ENCODE results near the gene TMTC3.

TMTC3 gene

DNA sequence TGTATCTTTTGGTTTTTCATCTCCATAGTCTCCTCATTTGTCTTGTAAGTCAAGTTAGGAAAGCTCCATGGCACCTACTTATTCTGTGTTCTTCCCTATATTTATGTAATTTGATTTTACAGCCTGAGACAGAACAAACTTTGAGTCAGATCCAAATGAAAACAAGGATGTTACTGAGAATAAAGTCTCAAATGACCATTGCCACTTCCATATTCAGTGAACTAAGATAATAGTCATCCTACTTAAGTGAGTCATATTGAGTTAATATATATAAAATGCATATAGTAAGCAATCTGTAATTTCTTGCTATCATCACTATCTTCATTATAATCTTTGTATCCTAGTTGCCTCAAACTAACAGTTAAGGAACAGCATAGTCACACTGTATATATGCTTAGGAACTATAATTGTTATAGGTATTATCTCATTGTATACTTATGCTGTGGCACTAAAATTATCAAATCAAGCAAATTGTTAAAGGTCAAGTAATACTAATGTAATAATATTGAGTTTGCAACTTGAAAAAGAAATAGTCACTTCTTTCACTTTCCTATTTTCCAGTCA lies 30.8 kb downstream of the TMTC3 start:
- TF ChIP-seq, protein P1, sequence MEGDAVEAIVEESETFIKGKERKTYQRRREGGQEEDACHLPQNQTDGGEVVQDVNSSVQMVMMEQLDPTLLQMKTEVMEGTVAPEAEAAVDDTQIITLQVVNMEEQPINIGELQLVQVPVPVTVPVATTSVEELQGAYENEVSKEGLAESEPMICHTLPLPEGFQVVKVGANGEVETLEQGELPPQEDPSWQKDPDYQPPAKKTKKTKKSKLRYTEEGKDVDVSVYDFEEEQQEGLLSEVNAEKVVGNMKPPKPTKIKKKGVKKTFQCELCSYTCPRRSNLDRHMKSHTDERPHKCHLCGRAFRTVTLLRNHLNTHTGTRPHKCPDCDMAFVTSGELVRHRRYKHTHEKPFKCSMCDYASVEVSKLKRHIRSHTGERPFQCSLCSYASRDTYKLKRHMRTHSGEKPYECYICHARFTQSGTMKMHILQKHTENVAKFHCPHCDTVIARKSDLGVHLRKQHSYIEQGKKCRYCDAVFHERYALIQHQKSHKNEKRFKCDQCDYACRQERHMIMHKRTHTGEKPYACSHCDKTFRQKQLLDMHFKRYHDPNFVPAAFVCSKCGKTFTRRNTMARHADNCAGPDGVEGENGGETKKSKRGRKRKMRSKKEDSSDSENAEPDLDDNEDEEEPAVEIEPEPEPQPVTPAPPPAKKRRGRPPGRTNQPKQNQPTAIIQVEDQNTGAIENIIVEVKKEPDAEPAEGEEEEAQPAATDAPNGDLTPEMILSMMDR (IDR thresholded peaks at IDR 0.05) = no peak

GRCh38 chr12:88175544-88175943 lies 33.4 kb downstream of the TMTC3 start:
- TF ChIP-seq, protein P1 (IDR thresholded peaks at IDR 0.05) = no peak

DNA sequence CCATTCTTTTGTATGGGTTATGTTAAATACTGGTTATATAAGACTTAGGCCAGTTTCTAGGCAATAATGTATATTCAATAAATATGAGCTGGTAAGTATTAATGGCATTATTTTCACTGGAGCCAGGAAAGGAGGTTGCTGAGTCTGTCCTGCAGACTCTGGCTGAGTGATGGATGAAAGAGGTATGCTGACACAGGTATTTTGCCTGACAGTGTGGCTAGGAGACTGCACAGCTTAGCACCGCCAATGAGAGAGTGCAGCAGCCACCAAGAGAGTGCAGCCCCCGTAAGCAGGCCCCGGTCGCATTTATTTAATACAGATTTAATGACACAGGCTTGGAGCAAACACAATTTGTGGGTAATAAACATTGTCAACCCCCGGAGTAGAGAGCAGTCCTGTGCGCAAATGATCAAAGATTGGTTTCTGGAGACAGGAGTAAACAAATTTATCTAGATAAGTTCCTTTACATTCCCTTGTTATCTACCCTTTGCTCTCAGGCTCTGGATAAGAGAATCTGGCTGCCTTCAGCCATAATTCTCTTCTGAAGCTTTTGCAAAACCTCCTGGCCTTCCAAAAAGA lies 37.4 kb downstream of the TMTC3 start:
- TF ChIP-seq, protein P1 (IDR thresholded peaks at IDR 0.05) = no peak

- TF ChIP-seq, protein P1 (IDR thresholded peaks at IDR 0.05) = no peak
These were observed 39.8 kb downstream of the TMTC3 start for GRCh38 chr12:88181881-88182280.

DNA sequence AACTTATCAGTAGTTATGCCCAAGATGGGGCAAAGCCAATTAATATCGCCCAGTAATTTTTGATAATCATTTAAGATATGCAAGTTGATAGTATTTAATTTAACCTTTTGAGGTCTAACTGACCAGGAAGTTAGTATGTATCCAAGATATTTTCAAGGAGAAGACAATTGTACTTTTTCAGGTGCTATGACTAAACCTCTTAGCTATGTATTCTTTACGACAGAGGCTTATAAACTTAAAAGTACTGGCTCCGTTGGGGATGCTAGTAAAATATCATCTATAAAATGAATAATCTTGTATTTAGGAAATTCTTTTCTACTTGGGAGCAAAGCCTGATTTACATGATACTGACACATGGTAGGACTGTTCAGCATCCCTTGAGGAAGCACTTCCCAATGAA lies 40.3 kb downstream of the TMTC3 start:
- TF ChIP-seq, protein P1 (IDR thresholded peaks at IDR 0.05) = no peak

- TF ChIP-seq, protein P1 (IDR thresholded peaks at IDR 0.05) = no peak
These were observed 42.1 kb downstream of the TMTC3 start for GRCh38 chr12:88184196-88184595.

DNA sequence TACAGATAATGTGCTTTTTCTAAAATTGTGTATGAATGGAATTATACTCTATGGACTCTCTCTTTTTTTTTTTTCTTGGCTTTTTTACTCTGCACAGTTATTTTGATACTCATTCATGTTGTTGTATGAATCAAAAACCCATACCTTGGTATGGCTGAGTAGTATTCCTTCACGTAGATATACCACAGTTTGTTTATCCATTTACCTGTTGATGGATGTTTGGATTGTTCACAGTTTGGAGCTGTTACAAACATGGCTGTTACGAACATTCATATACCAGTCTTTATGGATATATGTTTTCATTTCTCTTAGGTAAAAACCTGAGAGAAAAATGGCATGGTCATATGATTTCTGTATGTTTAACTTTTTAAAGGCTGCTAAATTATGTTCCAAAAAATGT lies 43.2 kb downstream of the TMTC3 start:
- TF ChIP-seq, protein P1 (IDR thresholded peaks at IDR 0.05) = no peak

DNA sequence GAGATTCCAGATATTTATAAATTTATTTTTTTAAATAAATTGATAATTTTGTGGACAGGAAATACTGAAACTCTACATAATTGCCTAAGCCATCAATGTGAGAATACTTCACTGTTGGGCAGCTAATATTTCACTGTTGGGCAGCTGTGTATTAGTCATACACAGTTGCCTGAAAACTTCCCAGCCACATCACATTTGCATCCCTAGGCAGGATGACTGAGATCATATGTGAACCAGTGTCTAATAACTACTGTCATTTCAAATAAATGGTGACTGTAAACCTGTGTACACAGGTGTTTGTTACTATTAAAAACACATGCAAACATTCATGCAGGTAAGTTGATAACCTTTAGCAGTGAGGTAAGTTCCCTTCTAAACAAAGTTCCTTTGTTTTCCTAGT lies 43.9 kb downstream of the TMTC3 start:
- TF ChIP-seq, protein P1 (IDR thresholded peaks at IDR 0.05) = no peak

All from LNCAP (cell line).